GM10266 (cell line): Measurements from ENCODE around the gene TIA1.

ENCODE experiments used
- DNase-seq: peaks from one replicate; pipeline ENCODE4 v3.0.0; 2012; ENCODE audit errors: extremely low spot score
- TF ChIP-seq, protein P1 (sequence below): IDR thresholded peaks from 2 replicates; pipeline ENCODE4 v1.5.1; 2012; ENCODE audit warnings: mild to moderate bottlenecking, low read depth; ENCODE audit not compliant: control insufficient read depth, insufficient read depth; ENCODE audit errors: missing control alignments

Gene TIA1

DNA sequence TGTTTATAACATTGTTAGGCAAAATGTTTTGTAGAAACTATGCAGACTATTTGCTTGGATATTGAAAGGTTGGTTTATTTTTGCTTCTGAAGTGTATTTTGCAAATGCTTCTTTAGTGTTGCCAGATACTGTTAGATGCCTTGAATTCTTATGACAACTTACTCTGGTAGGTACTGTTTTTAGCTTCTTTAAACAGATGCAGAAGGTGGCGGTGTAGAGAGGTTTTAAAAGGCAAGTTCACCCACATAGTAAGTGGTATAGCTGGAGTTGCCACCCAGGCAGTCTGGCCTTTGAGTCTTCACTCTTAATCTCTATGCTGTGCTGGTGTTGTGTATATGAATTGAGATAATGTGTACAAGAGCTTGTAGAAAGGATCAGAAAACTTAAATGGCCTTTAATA lies 13.1 kb upstream of the TIA1 start:
- no peak for DNase-seq
- TF ChIP-seq, protein P1, sequence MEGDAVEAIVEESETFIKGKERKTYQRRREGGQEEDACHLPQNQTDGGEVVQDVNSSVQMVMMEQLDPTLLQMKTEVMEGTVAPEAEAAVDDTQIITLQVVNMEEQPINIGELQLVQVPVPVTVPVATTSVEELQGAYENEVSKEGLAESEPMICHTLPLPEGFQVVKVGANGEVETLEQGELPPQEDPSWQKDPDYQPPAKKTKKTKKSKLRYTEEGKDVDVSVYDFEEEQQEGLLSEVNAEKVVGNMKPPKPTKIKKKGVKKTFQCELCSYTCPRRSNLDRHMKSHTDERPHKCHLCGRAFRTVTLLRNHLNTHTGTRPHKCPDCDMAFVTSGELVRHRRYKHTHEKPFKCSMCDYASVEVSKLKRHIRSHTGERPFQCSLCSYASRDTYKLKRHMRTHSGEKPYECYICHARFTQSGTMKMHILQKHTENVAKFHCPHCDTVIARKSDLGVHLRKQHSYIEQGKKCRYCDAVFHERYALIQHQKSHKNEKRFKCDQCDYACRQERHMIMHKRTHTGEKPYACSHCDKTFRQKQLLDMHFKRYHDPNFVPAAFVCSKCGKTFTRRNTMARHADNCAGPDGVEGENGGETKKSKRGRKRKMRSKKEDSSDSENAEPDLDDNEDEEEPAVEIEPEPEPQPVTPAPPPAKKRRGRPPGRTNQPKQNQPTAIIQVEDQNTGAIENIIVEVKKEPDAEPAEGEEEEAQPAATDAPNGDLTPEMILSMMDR = no peak

- DNase-seq = peak; percentile 27
- TF ChIP-seq, protein P1 = no peak
Measured at GRCh38 chr2:70258532-70258875, 10.1 kb upstream of the TIA1 start.

DNA sequence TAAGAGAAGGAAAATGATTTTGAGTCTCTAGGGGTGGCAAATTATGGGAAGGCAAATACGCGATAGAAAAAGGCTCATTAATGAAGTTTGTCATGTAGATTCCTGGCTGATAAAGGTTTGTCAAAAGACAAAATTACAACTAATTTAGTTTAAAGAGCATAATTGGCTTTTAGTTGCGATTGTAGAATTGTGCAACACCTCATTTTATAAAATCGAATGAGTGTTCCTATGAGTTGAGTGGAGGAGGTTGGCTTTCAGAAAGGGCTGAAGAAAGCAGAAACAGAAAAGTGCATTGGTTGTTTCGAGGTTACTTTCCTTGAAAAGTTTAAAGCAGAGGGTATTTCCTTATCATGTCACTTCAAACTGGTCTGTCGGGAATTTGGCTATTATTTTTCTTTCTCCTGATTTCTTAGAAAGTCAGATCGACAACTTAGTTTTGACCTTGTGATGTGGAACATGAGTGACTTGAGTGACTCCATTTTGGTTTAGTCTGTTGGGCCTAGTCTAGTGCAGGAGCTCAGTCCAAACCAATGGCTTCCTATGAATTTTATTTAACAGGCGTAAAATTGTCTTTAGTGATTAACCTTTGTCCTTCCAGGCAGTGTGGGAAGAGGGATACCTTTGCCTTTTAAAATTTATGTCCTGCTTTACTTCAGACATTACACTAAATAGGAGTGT lies 7.3 kb upstream of the TIA1 start:
- TF ChIP-seq, protein P1 = no peak
- DNase-seq = no peak

GRCh38 chr2:70250434-70250833 lies 2.0 kb upstream of the TIA1 start:
- no peak for DNase-seq
- TF ChIP-seq, protein P1 = no peak

- DNase-seq = no peak
- TF ChIP-seq, protein P1 = no peak
Measured at GRCh38 chr2:70247364-70248180, 856 bp downstream of the TIA1 start.

- TF ChIP-seq, protein P1 = no peak
- no peak for DNase-seq
Measured at GRCh38 chr2:70243806-70244584, 4.4 kb downstream of the TIA1 start.

GRCh38 chr2:70242552-70242951 lies 5.9 kb downstream of the TIA1 start:
- DNase-seq = no peak
- TF ChIP-seq, protein P1 = no peak
